HL-60/S4 (cell line): ENCODE data around the gene PPP4C.

Experiments
- in situ Hi-C: fragments of 300-500 bp; cut with MboI; formaldehyde crosslinking; loops from 2 replicates; pipeline ENCODE4 v1.14.3; 2022; ENCODE audit warnings: low sequenced_read_pairs

The PPP4C gene

GRCh38 chr16:30079480-30079879, 3.7 kb downstream of the PPP4C start:
- in situ Hi-C loops, result no loop called here

DNA sequence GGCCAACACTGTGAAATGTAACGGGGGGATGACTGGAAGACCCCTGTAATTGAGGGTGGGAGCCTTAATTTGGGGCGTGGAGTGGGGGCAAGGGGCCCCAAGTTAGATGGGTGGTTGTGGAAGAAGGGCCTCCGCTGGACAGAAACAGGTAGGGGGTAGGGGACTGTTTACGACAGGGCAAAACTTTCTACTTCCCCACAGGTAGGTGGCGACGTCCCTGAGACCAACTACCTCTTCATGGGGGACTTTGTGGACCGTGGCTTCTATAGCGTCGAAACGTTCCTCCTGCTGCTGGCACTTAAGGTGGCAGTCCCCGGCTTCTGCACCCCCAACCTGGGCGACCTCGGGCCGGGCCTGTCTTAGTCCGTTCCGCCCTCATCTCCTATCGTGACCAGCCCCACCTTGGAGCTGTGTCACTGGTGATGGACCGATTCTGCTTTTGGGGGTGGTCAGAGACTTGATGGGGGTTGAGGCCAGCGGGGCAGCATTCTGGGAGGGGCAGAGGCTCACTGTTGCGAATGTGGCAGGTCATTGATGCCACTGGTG, 6.8 kb downstream of the PPP4C start:
- in situ Hi-C loops, result no loop called here

GRCh38 chr16:30083216-30084055, 7.6 kb downstream of the PPP4C start:
- in situ Hi-C loops, result no loop called here

DNA sequence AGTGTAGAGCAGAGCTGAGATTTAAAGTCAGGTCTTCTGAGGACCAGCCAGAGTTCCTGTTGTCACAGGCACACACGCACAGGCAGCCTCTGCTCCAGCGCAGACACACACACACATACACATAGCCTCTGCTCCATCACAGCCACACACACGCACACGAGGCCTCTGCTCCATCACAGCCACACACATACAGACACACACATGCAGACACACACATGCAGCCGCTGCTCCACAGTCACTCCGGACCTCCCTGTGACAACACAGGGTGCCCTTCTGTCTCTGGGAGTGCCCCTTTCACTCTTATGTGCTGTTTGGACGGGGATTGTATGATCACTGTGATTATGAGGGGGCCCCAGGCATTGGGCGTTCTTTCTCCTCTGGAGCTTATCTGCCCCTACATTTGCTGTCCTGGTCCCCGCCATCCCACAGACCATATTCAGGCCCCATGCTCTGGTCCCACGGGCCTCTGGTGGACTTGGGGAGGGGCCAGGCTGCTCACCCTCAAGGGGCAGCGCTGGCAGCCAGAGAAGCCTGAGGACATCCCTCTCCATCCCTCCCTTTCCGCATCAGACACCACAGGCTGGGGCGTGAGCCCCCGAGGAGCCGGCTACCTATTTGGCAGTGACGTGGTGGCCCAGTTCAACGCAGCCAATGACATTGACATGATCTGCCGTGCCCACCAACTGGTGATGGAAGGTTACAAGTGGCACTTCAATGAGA, 8.5 kb downstream of the PPP4C start:
- in situ Hi-C loops, result no loop called here

DNA sequence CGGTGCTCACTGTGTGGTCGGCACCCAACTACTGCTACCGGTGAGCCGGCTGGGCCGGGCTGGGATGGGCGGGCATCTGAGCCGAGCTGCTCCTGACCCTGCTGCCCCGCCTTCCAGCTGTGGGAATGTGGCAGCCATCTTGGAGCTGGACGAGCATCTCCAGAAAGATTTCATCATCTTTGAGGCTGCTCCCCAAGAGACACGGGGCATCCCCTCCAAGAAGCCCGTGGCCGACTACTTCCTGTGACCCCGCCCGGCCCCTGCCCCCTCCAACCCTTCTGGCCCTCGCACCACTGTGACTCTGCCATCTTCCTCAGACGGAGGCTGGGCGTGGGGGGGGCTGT, 9.0 kb downstream of the PPP4C start:
- in situ Hi-C loops, result no loop called here

DNA sequence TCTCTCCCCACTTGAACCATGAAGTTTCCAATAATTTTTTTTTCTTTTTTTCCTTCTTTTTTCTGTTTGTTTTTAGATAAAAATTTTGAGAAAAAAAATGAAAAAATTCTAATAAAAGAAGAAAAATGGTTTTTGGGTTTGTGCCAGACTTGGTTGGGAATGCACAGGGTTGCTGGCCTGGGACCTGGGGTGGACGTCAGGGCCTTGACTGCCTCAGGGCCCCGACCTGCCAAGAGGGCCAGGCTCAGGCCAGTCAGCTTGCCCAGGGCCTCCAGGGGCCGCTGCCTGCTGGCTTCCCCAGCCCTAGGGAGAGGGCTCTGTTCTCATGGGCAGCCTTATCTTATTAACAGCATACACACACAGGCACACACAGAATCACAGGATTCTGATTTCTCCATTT, 9.5 kb downstream of the PPP4C start:
- in situ Hi-C loops, result no loop called here

DNA sequence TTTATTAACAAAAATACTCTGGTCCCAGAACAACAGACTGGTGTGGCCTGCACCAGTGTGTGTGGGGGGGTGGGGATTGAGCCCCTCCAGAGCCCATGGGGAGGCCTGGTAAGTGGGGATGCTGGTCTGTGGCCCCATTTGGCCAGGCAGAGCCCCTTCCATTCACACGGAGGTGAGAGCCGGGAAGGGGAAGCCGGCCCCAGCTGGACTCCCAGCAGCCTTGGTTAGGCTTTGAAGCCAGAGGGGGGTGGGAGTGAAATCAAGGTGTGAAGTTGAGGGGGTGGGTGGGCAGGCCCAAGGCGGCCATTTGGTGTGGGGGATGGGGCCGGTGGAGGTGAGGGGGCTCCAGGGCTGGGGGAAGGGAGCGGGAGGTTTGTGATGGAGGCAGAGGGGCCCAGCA, 10.0 kb downstream of the PPP4C start:
- in situ Hi-C loops, result no loop called here

- in situ Hi-C loops, result no loop called here
These were observed 10.7 kb downstream of the PPP4C start for GRCh38 chr16:30086291-30087140.

DNA sequence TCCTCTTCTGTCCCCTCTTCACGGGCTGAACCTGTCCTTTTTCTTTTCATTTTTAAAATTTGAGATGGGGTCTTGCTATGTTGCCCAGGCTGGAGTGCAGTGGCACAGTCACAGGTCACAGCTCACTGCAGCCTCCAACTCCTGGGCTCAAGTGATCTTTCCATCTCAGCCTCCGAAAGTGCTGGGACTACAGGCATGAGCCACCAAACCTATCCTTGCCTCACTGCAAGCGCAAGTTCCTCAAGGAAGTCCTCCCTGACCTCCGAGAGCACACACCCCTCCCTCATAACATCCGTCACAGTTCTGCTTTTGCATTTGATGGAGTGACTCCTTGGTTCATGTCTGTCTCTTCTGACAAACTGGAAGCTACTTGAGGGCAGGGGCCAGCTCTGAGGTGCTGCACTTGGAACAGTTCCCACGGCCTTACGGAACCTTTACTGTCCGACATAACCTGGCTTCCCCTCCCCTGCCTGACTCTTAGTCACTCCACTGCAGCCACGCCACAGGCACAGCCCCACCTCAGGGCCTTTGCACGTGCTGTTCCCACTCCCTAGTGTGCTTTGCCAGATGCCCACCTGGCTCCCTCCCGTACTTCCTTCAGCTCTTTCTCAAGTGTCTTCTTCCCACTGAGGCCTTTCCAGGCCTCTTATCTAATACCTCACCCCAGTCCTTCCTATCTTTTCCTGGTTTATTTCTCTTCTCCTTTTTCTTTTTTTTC, 11.5 kb downstream of the PPP4C start:
- in situ Hi-C loops, result no loop called here

DNA sequence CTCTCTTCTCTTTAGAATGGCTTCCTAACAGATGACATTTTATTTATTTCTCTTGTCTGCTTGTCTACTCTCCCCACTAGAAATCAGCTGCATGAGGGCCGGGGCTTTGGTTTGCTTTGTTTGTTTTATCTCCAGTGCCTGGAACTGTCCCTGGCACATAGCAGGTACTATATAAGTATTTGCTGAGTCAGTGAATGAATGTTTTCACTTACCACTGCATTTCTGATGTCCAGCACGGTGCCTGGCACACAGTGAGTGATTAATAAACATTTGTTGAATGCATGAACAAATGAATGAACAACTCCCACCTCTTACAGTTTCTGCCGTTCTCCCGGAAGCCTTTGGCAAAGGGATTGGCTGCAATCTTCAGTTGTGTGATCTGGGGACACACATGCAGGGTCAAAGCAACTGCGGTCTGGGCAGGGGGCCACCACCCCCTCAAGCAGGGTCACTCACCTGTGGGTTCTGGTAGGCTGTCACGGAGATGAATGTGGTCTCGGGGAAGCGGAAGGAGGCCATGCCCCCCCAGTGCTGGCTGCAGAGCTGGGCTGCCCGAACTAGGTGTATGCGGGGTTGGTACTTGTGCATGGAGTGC, 12.5 kb downstream of the PPP4C start:
- in situ Hi-C loops, result no loop called here

- in situ Hi-C loops, result no loop called here
These were observed 13.2 kb downstream of the PPP4C start for GRCh38 chr16:30088832-30089624.

DNA sequence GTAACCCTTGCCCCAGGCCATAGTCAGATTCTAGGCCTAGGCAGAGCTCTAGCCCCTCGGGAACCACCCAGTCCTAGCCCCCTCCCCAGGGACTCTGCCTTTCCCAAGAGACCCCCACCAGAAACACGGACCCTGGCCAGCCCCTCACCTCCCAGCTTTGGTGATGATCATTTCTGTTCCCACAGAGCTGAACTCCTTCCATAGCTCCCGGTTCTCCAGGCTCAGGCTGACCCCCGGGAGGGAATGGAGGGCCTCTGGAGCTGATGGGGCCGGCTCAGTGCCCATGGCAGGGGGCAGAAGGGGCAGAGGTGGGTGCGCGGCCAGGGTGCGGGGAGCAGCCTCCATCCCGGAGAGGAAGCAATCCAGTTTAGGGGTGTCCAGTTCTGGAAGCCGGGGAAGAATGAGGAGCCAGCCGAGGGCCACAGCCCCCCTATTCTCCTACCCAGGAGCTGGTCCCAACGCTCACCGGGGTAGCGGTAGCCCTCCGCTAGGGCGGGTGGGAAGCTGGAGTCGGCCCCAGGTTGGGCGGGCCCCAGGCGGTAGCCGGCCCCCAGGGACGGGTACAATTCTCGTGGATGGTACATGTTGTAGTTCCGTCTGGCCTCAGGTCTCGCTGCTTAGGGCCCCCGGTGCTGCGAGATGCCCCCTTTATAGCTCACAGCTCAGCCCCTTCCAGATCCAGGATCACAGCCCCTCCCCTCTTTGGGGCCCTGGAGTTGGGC, 15.0 kb downstream of the PPP4C start:
- in situ Hi-C loops, result no loop called here

DNA sequence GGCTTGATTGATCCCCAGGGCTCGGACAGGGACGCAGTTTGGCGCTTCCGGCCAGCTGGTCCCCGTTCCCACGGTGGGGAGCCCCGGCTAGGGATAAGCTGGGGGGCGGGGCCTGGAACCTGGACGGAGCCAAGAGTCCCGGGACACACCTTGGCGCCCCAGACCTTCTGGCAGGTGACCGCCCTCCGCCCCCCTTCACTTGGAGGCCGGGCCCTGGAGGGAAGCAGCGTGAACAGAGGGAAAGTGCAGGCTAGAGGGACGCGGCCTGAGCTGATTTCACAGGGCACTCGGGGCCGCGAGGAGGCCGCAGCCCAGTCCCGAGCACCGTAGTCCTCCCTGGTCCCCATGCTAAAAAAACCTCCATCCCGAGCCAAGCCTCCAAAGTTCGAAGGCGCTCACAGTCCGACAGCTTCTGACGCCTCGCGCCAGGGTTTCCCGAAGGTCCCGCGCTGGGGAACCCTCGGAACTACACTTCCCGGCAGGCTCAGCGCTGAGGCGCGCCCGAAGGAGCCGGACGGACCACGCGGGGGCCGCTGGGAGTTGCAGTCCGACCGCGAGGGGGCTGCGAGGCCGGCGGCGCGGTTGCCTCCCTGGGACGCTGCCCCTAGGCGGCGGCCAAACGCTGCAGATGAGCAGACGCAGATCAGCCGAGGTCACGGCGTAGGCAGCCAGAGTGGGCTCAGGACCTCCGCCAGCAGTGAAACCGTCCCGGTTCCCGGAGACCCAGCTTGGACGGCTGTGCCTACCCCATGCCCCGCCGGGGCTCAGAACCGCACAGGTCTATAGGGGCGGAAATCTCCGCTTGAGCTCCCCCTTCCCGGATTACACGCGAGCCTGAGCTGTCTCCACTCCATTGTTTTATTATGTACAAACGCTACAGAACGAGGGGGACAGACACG, 15.9 kb downstream of the PPP4C start, which contains the start of gene TBX6:
Gene TBX6, minus strand, starts transcription at position 451 of the 899 bp plus-strand sequence. CDS start 731 bp downstream, outside the sequence.
- in situ Hi-C loops, result no loop called here

GRCh38 chr16:30092373-30093010, 16.7 kb downstream of the PPP4C start:
- in situ Hi-C loops, result no loop called here

DNA sequence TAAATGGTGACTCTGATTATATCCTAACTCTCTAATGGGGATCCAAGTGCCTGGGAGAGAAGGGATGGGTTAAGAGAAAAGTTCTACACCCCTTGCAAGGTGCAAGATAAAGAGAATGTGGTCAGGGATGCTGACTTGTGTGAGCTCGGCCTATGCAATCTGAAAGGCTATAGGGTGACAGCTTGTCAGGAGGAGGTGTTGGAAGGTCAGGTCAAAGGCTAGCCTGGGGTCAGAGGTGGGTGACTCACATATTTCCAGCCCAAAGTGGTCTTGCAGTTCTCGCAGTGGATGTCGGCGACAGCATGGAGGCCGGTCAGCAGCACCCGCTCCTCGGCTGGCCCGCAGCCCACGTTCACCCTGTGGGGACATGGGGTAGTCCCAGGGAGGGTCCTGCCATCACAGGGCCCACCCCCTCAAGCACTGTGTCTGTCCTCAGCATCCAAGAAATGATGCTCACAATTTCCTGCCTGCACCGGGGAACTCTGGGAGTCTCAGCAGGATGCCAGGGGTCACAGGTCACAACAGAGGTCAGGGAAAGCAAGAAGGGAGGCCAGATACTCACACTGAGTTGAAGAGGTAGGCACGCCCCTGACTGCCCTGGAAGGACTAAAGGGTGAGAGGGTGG, 18.9 kb downstream of the PPP4C start:
- in situ Hi-C loops, result no loop called here

- in situ Hi-C loops, result no loop called here
These were observed 19.6 kb downstream of the PPP4C start for GRCh38 chr16:30095166-30096078.
